CD4-positive, CD25-positive, alpha-beta regulatory T cell (primary cell): Measurements from ENCODE around the gene ZNF506. TPM values are rescaled to one million over a fixed set of nuclear protein-coding genes. Genes with fewer than 3 reads are reported as not detected.
A peak's percentile ranks its signal among the peaks of the same experiment; 100 is the strongest.
"Not testable (repeated sequence)": the region's sequence is repeated elsewhere in the genome, so short reads cannot be mapped to it uniquely, and the experiment has no call there.

Experiments
- ATAC-seq, 2 donors: fragments of 150-1000 bp; cut with Tn5 transposase; one replicate each; pipeline ENCODE4 v1.10.0; 2021; ENCODE audit warnings: low read depth in 2 of 2, moderate number of reproducible peaks in 2 of 2, moderate library complexity in 1 of 2
- DNase-seq, 3 donors: peaks; one replicate each; pipeline versions ENCODE4 v3.0.0 to v3.0.0-alpha.2; 2012 to 2022; ENCODE audit warnings: mixed read lengths in 1 of 3
- H3K27ac ChIP-seq: one replicate; pipeline ENCODE4 v1.7.0; 2013; ENCODE audit warnings: mild to moderate bottlenecking, low read length; ENCODE audit not compliant: insufficient read depth, poor library complexity, severe bottlenecking
- H3K27me3 ChIP-seq: one replicate; pipeline ENCODE4 v1.7.0; 2013; ENCODE audit warnings: low read length; ENCODE audit not compliant: control insufficient read depth, insufficient read depth
- H3K36me3 ChIP-seq: one replicate; pipeline ENCODE4 v1.7.0; 2013; ENCODE audit warnings: mild to moderate bottlenecking, low read length, moderate library complexity; ENCODE audit not compliant: control insufficient read depth, insufficient read depth
- H3K4me1 ChIP-seq: 2 replicates; pipeline ENCODE4 v1.7.0; 2013; ENCODE audit warnings: mild to moderate bottlenecking, low read length; ENCODE audit not compliant: insufficient read depth, control insufficient read depth, poor library complexity, severe bottlenecking
- H3K4me3 ChIP-seq: one replicate; pipeline ENCODE4 v1.7.0; 2013; ENCODE audit warnings: low read depth, mild to moderate bottlenecking, low read length, moderate library complexity
- H3K9me3 ChIP-seq, 2 experiments: 1 replicate in 1 of 2; 2 replicates in 1 of 2; pipeline ENCODE4 v1.7.0; 2013; ENCODE audit warnings: low read length in 2 of 2, mild to moderate bottlenecking in 1 of 2, moderate library complexity in 1 of 2; ENCODE audit not compliant: control insufficient read depth in 2 of 2
- H3K27ac Mint-ChIP-seq, 3 donors: one replicate each; pipeline ENCODE4 v1.8.0; 2020 to 2022; ENCODE audit warnings: mild to moderate bottlenecking in 3 of 3, mixed read lengths in 3 of 3, moderate library complexity in 2 of 3
- H3K27me3 Mint-ChIP-seq: one replicate; pipeline ENCODE4 v1.8.0; 2022; ENCODE audit warnings: mild to moderate bottlenecking, mixed read lengths
- H3K36me3 Mint-ChIP-seq: one replicate; pipeline ENCODE4 v1.8.0; 2020; ENCODE audit warnings: mixed read lengths
- H3K4me1 Mint-ChIP-seq, 4 donors: one replicate each; pipeline ENCODE4 v1.8.0; 2020 to 2022; ENCODE audit warnings: mixed read lengths in 4 of 4, mild to moderate bottlenecking in 1 of 4
- H3K4me3 Mint-ChIP-seq, 4 donors: one replicate each; pipeline ENCODE4 v1.8.0; 2020 to 2022; ENCODE audit warnings: mild to moderate bottlenecking in 4 of 4, mixed read lengths in 4 of 4, moderate library complexity in 3 of 4
- H3K9me3 Mint-ChIP-seq, 7 donors: one replicate each; pipeline ENCODE4 v1.8.0; 2020 to 2022; ENCODE audit warnings: mixed read lengths in 7 of 7, mild to moderate bottlenecking in 3 of 7, moderate library complexity in 2 of 7
- polyA plus RNA-seq, 4 donors: library from polyadenylated mRNA; unstranded; fragments of 300-500 nt; fragmentation: Illumina TruSeq; gene quantifications; one replicate each; pipeline ENCODE4 v1.2.3, GENCODE V29; 2021
- total RNA-seq: library from RNA; stranded (reverse); gene quantifications from one replicate; pipeline ENCODE4 v1.2.3, GENCODE V29; 2022

The ZNF506 gene
- total and polyA plus RNA-seq, 5 donors from 2014 or later: 16.8 to 32.6 (median 23.8) TPM

DNA sequence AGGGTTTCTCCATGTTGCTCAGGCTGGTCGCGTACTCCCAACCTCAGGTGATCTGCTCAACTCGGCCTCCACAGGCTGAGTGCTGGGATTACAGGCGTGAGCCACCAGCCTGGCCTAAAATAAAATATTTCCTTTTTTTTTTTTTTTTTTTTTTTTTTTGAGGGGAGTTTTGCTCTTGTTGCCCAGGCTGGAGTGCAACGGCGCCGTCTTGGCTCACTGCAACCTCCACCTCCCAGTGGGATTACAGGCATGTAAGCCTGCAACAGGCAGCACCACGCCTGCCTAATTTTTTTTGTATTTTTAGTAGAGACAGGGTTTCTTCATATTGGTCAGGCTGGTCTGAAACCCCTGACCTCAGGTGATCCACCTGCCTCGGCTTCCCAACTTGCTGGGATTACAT lies 4.9 kb downstream of the ZNF506 start:
- H3K4me3 Mint-ChIP-seq: peak overlapping the region in 3 of 4 donors; percentile 82 to 95 (median 83)
- H3K9me3 Mint-ChIP-seq: peaks cover 0 to 38% (median 5%) of the 10 kb centered on the region in 7 donors
- Histone ChIP-seq H3K4me3 (peak overlapping the region; percentile 26), H3K4me1 (peaks cover 15% of the 10 kb centered on the region), H3K36me3 (peaks cover 41% of the 10 kb centered on the region), H3K9me3 (peaks cover 40 to 69% of the 10 kb centered on the region in 2 experiments), H3K27ac (peak overlapping the region; percentile 80), H3K27me3 (no peaks in the 10 kb centered on the region)
- peak overlapping the region; percentile 93 to 97 (median 97) for H3K27ac Mint-ChIP-seq
- DNase-seq (no peak), ATAC-seq (no peak)
- H3K27me3 Mint-ChIP-seq: peaks cover 5% of the 10 kb centered on the region
- H3K36me3 Mint-ChIP-seq: peaks cover 60% of the 10 kb centered on the region
- peaks cover 8 to 88% (median 21%) of the 10 kb centered on the region in 4 donors for H3K4me1 Mint-ChIP-seq

GRCh38 chr19:19811999-19812398 lies 9.6 kb downstream of the ZNF506 start:
- H3K4me1 ChIP-seq, H3K27ac ChIP-seq, H3K27me3 Mint-ChIP-seq, DNase-seq, H3K27me3 ChIP-seq, ATAC-seq: not testable (repeated sequence)
- H3K9me3 Mint-ChIP-seq: peaks cover 0 to 42% (median 3%) of the 10 kb centered on the region in 7 donors
- H3K4me1 Mint-ChIP-seq: peaks cover 0 to 71% (median 22%) of the 10 kb centered on the region in 4 donors
- H3K36me3 Mint-ChIP-seq: peaks cover 54% of the 10 kb centered on the region
- peak overlapping the region in 2 of 3 donors; percentile 35 to 74 for H3K27ac Mint-ChIP-seq
- peak overlapping the region in 1 of 4 donors; percentile 22 for H3K4me3 Mint-ChIP-seq
- H3K9me3 ChIP-seq: peaks cover 59 to 81% of the 10 kb centered on the region in 2 experiments
- peak overlapping the region; percentile 43 for H3K4me3 ChIP-seq
- H3K36me3 ChIP-seq: peaks cover 40% of the 10 kb centered on the region

DNA sequence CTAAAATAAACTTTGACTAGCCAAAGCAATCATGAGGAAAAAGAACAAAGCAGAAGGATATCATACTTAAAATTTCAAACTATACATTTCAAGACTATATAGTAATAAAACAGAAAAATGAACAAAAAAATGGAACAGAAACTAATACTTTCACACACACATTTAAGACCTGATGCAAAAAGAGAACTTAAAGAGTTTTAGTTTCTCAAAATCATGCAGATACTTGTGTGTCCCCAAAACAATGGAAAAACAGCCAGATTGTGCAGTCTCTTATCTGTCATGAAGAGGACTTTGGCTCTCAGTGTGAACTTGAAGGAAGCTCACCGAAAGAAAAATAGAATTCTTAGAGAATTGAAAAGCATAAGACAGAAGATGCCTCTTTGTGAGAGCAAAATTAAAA lies 16.1 kb downstream of the ZNF506 start:
- peak overlapping the region in 1 of 3 donors; percentile 62 for H3K27ac Mint-ChIP-seq
- H3K27ac ChIP-seq: no peak overlapping the region
- H3K36me3 Mint-ChIP-seq: peaks cover 57% of the 10 kb centered on the region
- H3K27me3 ChIP-seq: no peaks in the 10 kb centered on the region
- peaks cover 0 to 44% (median 12%) of the 10 kb centered on the region in 4 donors for H3K4me1 Mint-ChIP-seq
- no peaks in the 10 kb centered on the region for H3K4me1 ChIP-seq
- ATAC-seq (no peak), DNase-seq (no peak)
- peaks cover 57 to 71% of the 10 kb centered on the region in 2 experiments for H3K9me3 ChIP-seq
- H3K36me3 ChIP-seq: peaks cover 62% of the 10 kb centered on the region
- no peaks in the 10 kb centered on the region for H3K27me3 Mint-ChIP-seq
- no peak overlapping the region for H3K4me3 ChIP-seq
- H3K9me3 Mint-ChIP-seq: peaks cover 0 to 46% (median 0%) of the 10 kb centered on the region in 7 donors
- no peak overlapping the region for H3K4me3 Mint-ChIP-seq

DNA sequence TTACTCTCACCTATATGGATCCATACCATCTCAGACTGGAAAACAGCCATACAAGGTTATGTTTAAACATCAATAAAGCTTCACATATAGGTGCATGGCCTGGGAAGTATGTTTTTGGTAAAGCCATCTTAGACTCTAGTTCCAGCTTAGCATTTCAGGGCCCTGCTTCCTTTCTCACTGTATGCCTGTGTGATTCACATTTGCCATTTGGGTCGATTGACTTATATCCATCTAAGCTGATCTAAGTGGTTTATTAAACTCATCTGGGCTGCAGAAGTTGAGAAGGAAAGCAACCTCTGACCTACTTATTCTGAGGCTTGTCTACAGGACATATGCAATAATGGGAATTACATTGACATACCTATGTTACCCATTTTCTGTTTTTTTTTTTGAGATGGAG lies 33.5 kb downstream of the ZNF506 start:
- Mint-ChIP-seq H3K27me3 (no peaks in the 10 kb centered on the region), H3K27ac (no peak overlapping the region), H3K4me3 (no peak overlapping the region), H3K4me1 (peaks cover 0 to 25% (median 10%) of the 10 kb centered on the region in 4 donors), H3K9me3 (peaks cover 0 to 30% (median 4%) of the 10 kb centered on the region in 7 donors), H3K36me3 (peaks cover 55% of the 10 kb centered on the region)
- no peak overlapping the region for H3K4me3 ChIP-seq
- H3K27ac ChIP-seq: no peak overlapping the region
- no peaks in the 10 kb centered on the region for H3K4me1 ChIP-seq
- H3K36me3 ChIP-seq: peaks cover 70% of the 10 kb centered on the region
- DNase-seq: no peak
- peaks cover 43 to 72% of the 10 kb centered on the region in 2 experiments for H3K9me3 ChIP-seq
- H3K27me3 ChIP-seq: no peaks in the 10 kb centered on the region
- no peak for ATAC-seq

- Mint-ChIP-seq H3K36me3 (peaks cover 60% of the 10 kb centered on the region), H3K4me1 (peaks cover 10 to 46% (median 20%) of the 10 kb centered on the region in 4 donors), H3K9me3 (peaks cover 0 to 32% (median 4%) of the 10 kb centered on the region in 7 donors)
- peaks cover 47% of the 10 kb centered on the region for H3K36me3 ChIP-seq
- H3K27ac ChIP-seq, ATAC-seq, H3K27ac Mint-ChIP-seq, H3K4me1 ChIP-seq, H3K27me3 ChIP-seq, H3K27me3 Mint-ChIP-seq, DNase-seq, H3K4me3 ChIP-seq, H3K4me3 Mint-ChIP-seq: not testable (repeated sequence)
- H3K9me3 ChIP-seq: peaks cover 27 to 64% of the 10 kb centered on the region in 2 experiments
These were observed 36.1 kb downstream of the ZNF506 start for GRCh38 chr19:19785476-19785875.

DNA sequence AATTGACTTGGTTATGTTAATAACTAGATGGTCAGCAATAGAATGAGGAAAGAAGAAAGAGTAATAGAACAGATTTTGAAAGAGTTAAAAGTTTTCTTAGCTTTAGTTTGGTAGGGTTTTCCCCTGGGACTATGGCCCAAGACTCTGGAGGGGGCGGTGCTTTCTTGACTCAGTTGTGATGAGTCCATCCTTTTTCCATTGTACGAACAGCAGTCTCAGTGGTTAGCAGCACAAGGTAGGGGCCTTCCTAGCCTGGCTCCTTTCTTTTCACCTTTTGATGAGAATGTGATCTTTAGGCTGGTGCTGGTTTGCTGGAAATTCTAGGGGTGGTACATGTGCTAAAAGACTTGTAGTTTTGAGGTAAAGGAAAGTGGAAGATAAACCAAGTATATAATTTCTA lies 38.8 kb downstream of the ZNF506 start:
- no peak for DNase-seq
- Histone ChIP-seq H3K27me3 (no peaks in the 10 kb centered on the region), H3K27ac (no peak overlapping the region), H3K4me1 (no peaks in the 10 kb centered on the region), H3K9me3 (peaks cover 18 to 60% of the 10 kb centered on the region in 2 experiments), H3K36me3 (peaks cover 28% of the 10 kb centered on the region), H3K4me3 (no peak overlapping the region)
- peak overlapping the region in 2 of 3 donors; percentile 21 to 52 for H3K27ac Mint-ChIP-seq
- H3K4me1 Mint-ChIP-seq: peaks cover 14 to 66% (median 30%) of the 10 kb centered on the region in 4 donors
- peaks cover 58% of the 10 kb centered on the region for H3K36me3 Mint-ChIP-seq
- ATAC-seq: no peak
- H3K4me3 Mint-ChIP-seq: peak overlapping the region in 2 of 4 donors; percentile 4 to 32
- peaks cover 0 to 23% (median 2%) of the 10 kb centered on the region in 7 donors for H3K9me3 Mint-ChIP-seq
- no peaks in the 10 kb centered on the region for H3K27me3 Mint-ChIP-seq

DNA sequence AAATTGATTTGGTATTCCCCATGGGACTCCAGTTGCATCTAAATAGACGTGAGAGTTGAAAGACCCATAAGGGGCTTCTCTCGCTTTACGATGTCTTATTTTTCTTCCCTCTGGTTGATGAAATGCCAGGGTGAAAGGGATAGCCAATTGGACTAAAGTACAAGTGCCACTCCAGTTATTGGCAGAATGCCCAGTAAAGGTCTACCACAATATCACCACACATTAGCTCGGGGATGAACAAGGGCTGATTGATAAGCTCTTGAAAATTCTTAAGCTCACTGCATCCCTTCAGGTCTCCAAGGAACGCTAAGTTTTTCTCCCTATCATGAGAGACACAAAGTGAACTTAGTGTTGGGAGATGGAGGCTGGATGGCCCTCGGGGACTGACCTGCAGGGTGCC lies 39.8 kb downstream of the ZNF506 start:
- H3K4me1 ChIP-seq, H3K27ac Mint-ChIP-seq, H3K27ac ChIP-seq, ATAC-seq, DNase-seq, H3K4me3 ChIP-seq, H3K27me3 ChIP-seq, H3K27me3 Mint-ChIP-seq, H3K4me3 Mint-ChIP-seq: not testable (repeated sequence)
- peaks cover 15 to 51% of the 10 kb centered on the region in 2 experiments for H3K9me3 ChIP-seq
- Mint-ChIP-seq H3K9me3 (peaks cover 0 to 23% (median 2%) of the 10 kb centered on the region in 7 donors), H3K4me1 (peaks cover 21 to 71% (median 34%) of the 10 kb centered on the region in 4 donors), H3K36me3 (peaks cover 52% of the 10 kb centered on the region)
- H3K36me3 ChIP-seq: peaks cover 19% of the 10 kb centered on the region

GRCh38 chr19:19778666-19779065 lies 42.9 kb downstream of the ZNF506 start:
- no peak for DNase-seq
- H3K27ac ChIP-seq: no peak overlapping the region
- no peak for ATAC-seq
- Mint-ChIP-seq H3K27ac (no peak overlapping the region), H3K9me3 (peaks cover 0 to 15% (median 0%) of the 10 kb centered on the region in 7 donors), H3K4me3 (peak overlapping the region; percentile 77 to 100 (median 96)), H3K27me3 (no peaks in the 10 kb centered on the region), H3K4me1 (peaks cover 21 to 69% (median 34%) of the 10 kb centered on the region in 4 donors), H3K36me3 (peaks cover 28% of the 10 kb centered on the region)
- H3K9me3 ChIP-seq: peaks cover 2 to 33% of the 10 kb centered on the region in 2 experiments
- peaks cover 18% of the 10 kb centered on the region for H3K4me1 ChIP-seq
- H3K4me3 ChIP-seq: no peak overlapping the region
- H3K27me3 ChIP-seq: no peaks in the 10 kb centered on the region
- H3K36me3 ChIP-seq: peaks cover 5% of the 10 kb centered on the region
